ENCODE data around the gene PDGFB. TPM values are rescaled to one million over a fixed set of nuclear protein-coding genes. Genes with fewer than 3 reads are reported as not detected.

Gene PDGFB
- total RNA-seq, 2 donors from 2014 or later: 21.9 to 22.0 TPM

- H3K27me3 ChIP-seq: no peaks in the 10 kb centered on the region
- no peaks in the 10 kb centered on the region for H3K4me1 ChIP-seq
- no peak overlapping the region for H3K27ac ChIP-seq
- no peak for TF ChIP-seq CTCF (IDR thresholded peaks at IDR 0.05)
- H3K9me3 ChIP-seq: no peaks in the 10 kb centered on the region
- no peak overlapping the region for H3K4me3 ChIP-seq
- H3K36me3 ChIP-seq: no peaks in the 10 kb centered on the region
- no peak for DNase-seq (ENCODE audit: low spot score)
Measured at GRCh38 chr22:39212721-39213376, 31.9 kb downstream of the PDGFB start.

GRCh38 chr22:39209756-39210155 is 35.0 kb downstream of the PDGFB start:
- H3K36me3 ChIP-seq: no peaks in the 10 kb centered on the region
- no peak for DNase-seq (ENCODE audit: low spot score)
- no peaks in the 10 kb centered on the region for H3K4me1 ChIP-seq
- H3K27ac ChIP-seq: no peak overlapping the region
- no peaks in the 10 kb centered on the region for H3K27me3 ChIP-seq
- no peak for TF ChIP-seq CTCF (IDR thresholded peaks at IDR 0.05)
- no peaks in the 10 kb centered on the region for H3K9me3 ChIP-seq
- no peak overlapping the region for H3K4me3 ChIP-seq

GRCh38 chr22:39208013-39208680 is 36.6 kb downstream of the PDGFB start:
- Histone ChIP-seq H3K36me3 (no peaks in the 10 kb centered on the region), H3K9me3 (no peaks in the 10 kb centered on the region), H3K4me3 (no peak overlapping the region), H3K4me1 (no peaks in the 10 kb centered on the region), H3K27me3 (no peaks in the 10 kb centered on the region), H3K27ac (no peak overlapping the region)
- TF ChIP-seq CTCF (IDR thresholded peaks at IDR 0.05): no peak
- no peak for DNase-seq (ENCODE audit: low spot score)

- Histone ChIP-seq H3K27ac (no peak overlapping the region), H3K9me3 (no peaks in the 10 kb centered on the region), H3K36me3 (no peaks in the 10 kb centered on the region), H3K27me3 (no peaks in the 10 kb centered on the region), H3K4me3 (no peak overlapping the region), H3K4me1 (no peaks in the 10 kb centered on the region)
- DNase-seq (ENCODE audit: low spot score): no peak
- no peak for TF ChIP-seq CTCF (IDR thresholded peaks at IDR 0.05)
Measured at GRCh38 chr22:39207141-39208012, 37.4 kb downstream of the PDGFB start.

- no peaks in the 10 kb centered on the region for H3K9me3 ChIP-seq
Measured at GRCh38 chr22:39206491-39206890, 38.3 kb downstream of the PDGFB start.

More at GRCh38 chr22:39206491-39206890, 38.3 kb downstream of the PDGFB start:
- TF ChIP-seq CTCF (IDR thresholded peaks at IDR 0.05): no peak
- Histone ChIP-seq H3K27ac (no peak overlapping the region), H3K4me3 (no peak overlapping the region), H3K27me3 (no peaks in the 10 kb centered on the region), H3K36me3 (no peaks in the 10 kb centered on the region), H3K4me1 (no peaks in the 10 kb centered on the region)
- DNase-seq (ENCODE audit: low spot score): no peak

All from right atrium auricular region (tissue), 2 donors.